ENCODE measurements around the gene MPP2. TPM values are rescaled to one million over a fixed set of nuclear protein-coding genes. Genes with fewer than 3 reads are reported as not detected.

Gene MPP2
- total and polyA plus RNA-seq, 2 of the 13 experiments (the other 11 are each of a cell fraction or from before 2014, with no cell fraction given) = 0.20 to 1.7 TPM

- TF ChIP-seq SNAPC2 (CRISPR knock-in tag; IDR thresholded peaks at IDR 0.05) = no peak
- TF ChIP-seq MTA3 (CRISPR knock-in tag; IDR thresholded peaks at IDR 0.05) = no peak
- no peak for TF ChIP-seq ZBTB40 (IDR thresholded peaks at IDR 0.05)
- TF ChIP-seq ZBTB40 (CRISPR knock-in tag; IDR thresholded peaks at IDR 0.05) = 0 out of 2 replicates have a peak, but pooled peaks have one; percentile 45
- TF ChIP-seq ZFP90 (CRISPR knock-in tag; IDR thresholded peaks at IDR 0.05; ENCODE audit: borderline replicate concordance) = no peak
- no peak for TF ChIP-seq PAXIP1 (CRISPR knock-in tag; conservative IDR thresholded peaks at IDR 0.05)
- TF ChIP-seq ZNF639 (CRISPR knock-in tag; conservative IDR thresholded peaks at IDR 0.05) = no peak
- no peak for TF ChIP-seq ZNF234 (CRISPR knock-in tag; conservative IDR thresholded peaks at IDR 0.05)
- no peak for TF ChIP-seq ZNF577 (CRISPR knock-in tag; IDR thresholded peaks at IDR 0.05; ENCODE audit: borderline replicate concordance, low read depth)
- no peak for TF ChIP-seq KLF12 (CRISPR knock-in tag; IDR thresholded peaks at IDR 0.05; ENCODE audit: borderline replicate concordance)
- TF ChIP-seq ZNF660 (CRISPR knock-in tag; IDR thresholded peaks at IDR 0.05; ENCODE audit: borderline replicate concordance, low read depth) = no peak
- no peak for TF ChIP-seq PRDM15 (CRISPR knock-in tag; IDR thresholded peaks at IDR 0.05)
Measured at GRCh38 chr17:43940630-43941029, 33.3 kb upstream of the MPP2 start (continued).

Measured in HepG2 (cell line).